ENCODE measurements around the gene KLF11.

DNA sequence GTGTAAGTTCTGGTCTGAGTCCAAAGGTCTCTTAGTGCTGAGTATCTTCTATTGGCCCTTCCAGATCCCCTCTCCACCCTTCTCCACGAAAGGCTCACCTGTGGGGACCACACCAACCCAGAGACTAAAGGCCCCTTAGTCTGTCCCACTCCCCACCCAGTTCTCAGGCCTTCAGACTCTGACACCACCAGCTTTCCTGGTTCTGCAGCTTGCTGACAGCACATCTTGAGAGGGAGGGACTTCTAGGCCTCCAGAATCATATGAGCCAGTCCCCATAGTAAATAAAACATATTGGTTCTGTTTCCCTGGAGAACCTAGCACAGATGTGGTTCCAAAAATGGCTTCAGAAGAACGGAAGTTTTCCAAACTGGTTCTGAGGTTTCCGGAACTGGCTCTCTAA, 38.5 kb upstream of the KLF11 start:
- TF ChIP-seq NRF1 (IDR thresholded peaks at IDR 0.05; ENCODE audit: low read depth, low read length) (no peak), GTF2F1 (IDR thresholded peaks at IDR 0.05; ENCODE audit: borderline replicate concordance, low read depth, low read length) (no peak), SIX5 (IDR thresholded peaks at IDR 0.05; ENCODE audit: low read depth, low read length) (no peak), EGR1 (IDR thresholded peaks at IDR 0.05; ENCODE audit: borderline replicate concordance, low read depth, low read length) (no peak)
- TF ChIP-seq, protein P1, sequence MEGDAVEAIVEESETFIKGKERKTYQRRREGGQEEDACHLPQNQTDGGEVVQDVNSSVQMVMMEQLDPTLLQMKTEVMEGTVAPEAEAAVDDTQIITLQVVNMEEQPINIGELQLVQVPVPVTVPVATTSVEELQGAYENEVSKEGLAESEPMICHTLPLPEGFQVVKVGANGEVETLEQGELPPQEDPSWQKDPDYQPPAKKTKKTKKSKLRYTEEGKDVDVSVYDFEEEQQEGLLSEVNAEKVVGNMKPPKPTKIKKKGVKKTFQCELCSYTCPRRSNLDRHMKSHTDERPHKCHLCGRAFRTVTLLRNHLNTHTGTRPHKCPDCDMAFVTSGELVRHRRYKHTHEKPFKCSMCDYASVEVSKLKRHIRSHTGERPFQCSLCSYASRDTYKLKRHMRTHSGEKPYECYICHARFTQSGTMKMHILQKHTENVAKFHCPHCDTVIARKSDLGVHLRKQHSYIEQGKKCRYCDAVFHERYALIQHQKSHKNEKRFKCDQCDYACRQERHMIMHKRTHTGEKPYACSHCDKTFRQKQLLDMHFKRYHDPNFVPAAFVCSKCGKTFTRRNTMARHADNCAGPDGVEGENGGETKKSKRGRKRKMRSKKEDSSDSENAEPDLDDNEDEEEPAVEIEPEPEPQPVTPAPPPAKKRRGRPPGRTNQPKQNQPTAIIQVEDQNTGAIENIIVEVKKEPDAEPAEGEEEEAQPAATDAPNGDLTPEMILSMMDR (IDR thresholded peaks at IDR 0.05; ENCODE audit: control extremely low read depth in 1 of 3, insufficient read depth in 1 of 3, low read depth in 1 of 3, low read length in 3 of 3), result no peak
